ENCODE results near the gene MAPK9. TPM values are rescaled to one million over a fixed set of nuclear protein-coding genes. Genes with fewer than 3 reads are reported as not detected.
"Not testable (repeated sequence)": the region's sequence is repeated elsewhere in the genome, so short reads cannot be mapped to it uniquely, and the experiment has no call there.

Gene MAPK9
- total RNA-seq, 1 donor from 2014 or later = 31.8 TPM

- no peak overlapping the region for H3K4me3 Mint-ChIP-seq (ENCODE audit: unreplicated experiment)
- no peaks in the 10 kb centered on the region for H3K27me3 Mint-ChIP-seq (ENCODE audit: unreplicated experiment)
- H3K27ac Mint-ChIP-seq (ENCODE audit: unreplicated experiment) = no peak overlapping the region
These were observed 9.4 kb upstream of the MAPK9 start for GRCh38 chr5:180301253-180301652.

GRCh38 chr5:180299526-180299925 lies 7.6 kb upstream of the MAPK9 start:
- no peak for DNase-seq (ENCODE audit: extremely low spot score, unreplicated experiment)
- Mint-ChIP-seq H3K27ac (ENCODE audit: unreplicated experiment) (no peak overlapping the region), H3K4me1 (ENCODE audit: unreplicated experiment) (peaks cover 17% of the 10 kb centered on the region), H3K4me3 (ENCODE audit: unreplicated experiment) (no peak overlapping the region), H3K27me3 (ENCODE audit: unreplicated experiment) (no peaks in the 10 kb centered on the region), H3K36me3 (ENCODE audit: unreplicated experiment) (peaks cover 18% of the 10 kb centered on the region), H3K9me3 (ENCODE audit: unreplicated experiment) (no peaks in the 10 kb centered on the region)
- no peak for TF ChIP-seq CTCF (IDR thresholded peaks at IDR 0.05)

More at GRCh38 chr5:180301253-180301652, 9.4 kb upstream of the MAPK9 start:
- H3K9me3 Mint-ChIP-seq (ENCODE audit: unreplicated experiment) = no peaks in the 10 kb centered on the region
- no peak for DNase-seq (ENCODE audit: extremely low spot score, unreplicated experiment)
- H3K4me1 Mint-ChIP-seq (ENCODE audit: unreplicated experiment) = peaks cover 9% of the 10 kb centered on the region
- peaks cover 33% of the 10 kb centered on the region for H3K36me3 Mint-ChIP-seq (ENCODE audit: unreplicated experiment)
- no peak for TF ChIP-seq CTCF (IDR thresholded peaks at IDR 0.05)

DNA sequence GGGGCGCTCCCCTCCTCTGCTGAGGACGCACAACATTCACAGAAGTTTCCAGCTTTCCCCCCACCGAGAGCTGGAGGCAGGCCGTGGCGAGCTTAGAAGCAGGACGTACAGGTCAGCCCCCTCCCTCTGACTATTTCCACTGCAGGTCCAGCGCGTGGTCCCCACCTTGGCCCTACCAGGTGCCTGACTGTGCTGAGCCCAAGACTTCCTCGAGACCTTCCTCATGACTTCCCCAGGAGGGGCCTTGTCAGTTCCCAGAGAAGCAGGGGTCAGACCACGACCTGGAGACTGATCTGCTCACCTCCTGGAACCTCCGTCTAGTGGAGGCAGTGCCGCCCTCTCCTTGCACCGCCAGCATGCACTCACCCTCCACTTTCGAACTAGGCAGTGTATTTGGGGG lies 7.1 kb upstream of the MAPK9 start:
- H3K27me3 Mint-ChIP-seq (ENCODE audit: unreplicated experiment); DNase-seq (ENCODE audit: extremely low spot score, unreplicated experiment); H3K9me3 Mint-ChIP-seq (ENCODE audit: unreplicated experiment); H3K4me3 Mint-ChIP-seq (ENCODE audit: unreplicated experiment); H3K27ac Mint-ChIP-seq (ENCODE audit: unreplicated experiment): not testable (repeated sequence)
- H3K4me1 Mint-ChIP-seq (ENCODE audit: unreplicated experiment) = peaks cover 17% of the 10 kb centered on the region
- H3K36me3 Mint-ChIP-seq (ENCODE audit: unreplicated experiment) = peaks cover 18% of the 10 kb centered on the region

GRCh38 chr5:180297587-180298282 lies 5.9 kb upstream of the MAPK9 start:
- no peak overlapping the region for H3K4me3 Mint-ChIP-seq (ENCODE audit: unreplicated experiment)
- H3K36me3 Mint-ChIP-seq (ENCODE audit: unreplicated experiment) = peaks cover 16% of the 10 kb centered on the region
- no peak for TF ChIP-seq CTCF (IDR thresholded peaks at IDR 0.05)
- no peaks in the 10 kb centered on the region for H3K27me3 Mint-ChIP-seq (ENCODE audit: unreplicated experiment)
- H3K4me1 Mint-ChIP-seq (ENCODE audit: unreplicated experiment) = peaks cover 25% of the 10 kb centered on the region
- H3K27ac Mint-ChIP-seq (ENCODE audit: unreplicated experiment) = no peak overlapping the region
- DNase-seq (ENCODE audit: extremely low spot score, unreplicated experiment) = no peak
- no peaks in the 10 kb centered on the region for H3K9me3 Mint-ChIP-seq (ENCODE audit: unreplicated experiment)

- no peak overlapping the region for H3K4me3 Mint-ChIP-seq (ENCODE audit: unreplicated experiment)
- TF ChIP-seq CTCF (IDR thresholded peaks at IDR 0.05) = no peak
- H3K36me3 Mint-ChIP-seq (ENCODE audit: unreplicated experiment) = peaks cover 11% of the 10 kb centered on the region
- no peak for DNase-seq (ENCODE audit: extremely low spot score, unreplicated experiment)
- H3K4me1 Mint-ChIP-seq (ENCODE audit: unreplicated experiment) = peaks cover 28% of the 10 kb centered on the region
- H3K27me3 Mint-ChIP-seq (ENCODE audit: unreplicated experiment) = no peaks in the 10 kb centered on the region
- H3K27ac Mint-ChIP-seq (ENCODE audit: unreplicated experiment) = no peak overlapping the region
- no peaks in the 10 kb centered on the region for H3K9me3 Mint-ChIP-seq (ENCODE audit: unreplicated experiment)
These were observed 4.9 kb upstream of the MAPK9 start for GRCh38 chr5:180296771-180297170.
